ENCODE data around the gene CADM2. TPM values are rescaled to one million over a fixed set of nuclear protein-coding genes. Genes with fewer than 3 reads are reported as not detected.

The CADM2 gene
- total and polyA plus RNA-seq, 2 experiments from 2014 or later, result 13.3 to 47.5 TPM

GRCh38 chr3:85364296-85364909, 405.6 kb downstream of the CADM2 start (continued):
- no peak for TF ChIP-seq ZNF462 (CRISPR knock-in tag; IDR thresholded peaks at IDR 0.05)
- TF ChIP-seq REST (IDR thresholded peaks at IDR 0.05; ENCODE audit: unreplicated experiment), result no peak
- no peak for TF ChIP-seq EZH2 (IDR thresholded peaks at IDR 0.05; ENCODE audit: low read depth, unreplicated experiment)
- no peak for TF ChIP-seq NANOG (IDR thresholded peaks at IDR 0.05; ENCODE audit: borderline replicate concordance)
- no peak for TF ChIP-seq ZNF331 (CRISPR knock-in tag; IDR thresholded peaks at IDR 0.05; ENCODE audit: low read depth)
- TF ChIP-seq CREB1 (CRISPR knock-in tag; IDR thresholded peaks at IDR 0.05; ENCODE audit: low read depth), result no peak
- TF ChIP-seq ZNF114 (CRISPR knock-in tag; IDR thresholded peaks at IDR 0.05), result no peak
- no peak for TF ChIP-seq ETS1 (IDR thresholded peaks at IDR 0.05)
- TF ChIP-seq STAT1 (IDR thresholded peaks at IDR 0.05; ENCODE audit: unreplicated experiment), result no peak
- no peak for TF ChIP-seq EZH2phosphoT487 (IDR thresholded peaks at IDR 0.05; ENCODE audit: unreplicated experiment)
